ENCODE measurements around the gene PRR5L. TPM values are rescaled to one million over a fixed set of nuclear protein-coding genes. Genes with fewer than 3 reads are reported as not detected.
A peak's percentile ranks its signal among the peaks of the same experiment; 100 is the strongest.

Gene PRR5L
- 24.5 TPM for polyA plus RNA-seq (2012; ENCODE audit: insufficient read length, low read depth)

- no peak for TF ChIP-seq POLR2AphosphoS5 (IDR thresholded peaks at IDR 0.05; ENCODE audit: low read depth, low read length)
- no peak for TF ChIP-seq REST (IDR thresholded peaks at IDR 0.05; ENCODE audit: insufficient read depth in 1 of 2, low read depth in 2 of 2, low read length in 2 of 2)
- no peak for TF ChIP-seq TAF1 (IDR thresholded peaks at IDR 0.05; ENCODE audit: borderline replicate concordance, insufficient read depth, low read length)
- TF ChIP-seq SIN3A (IDR thresholded peaks at IDR 0.05; ENCODE audit: borderline replicate concordance, insufficient read depth, low read length) = no peak
- TF ChIP-seq FOXP2 (optimal IDR thresholded peaks at IDR 0.05; ENCODE audit: borderline replicate concordance, extremely low read depth, extremely low read length, insufficient read depth) = no peak
These were observed at the start of gene PRR5L for GRCh38 chr11:36295926-36296325. Gene PRR5L, plus strand, starts transcription at chr11:36296288. Its CDS starts 104,834 bp downstream, at chr11:36401122.

- no peak for TF ChIP-seq TAF1 (IDR thresholded peaks at IDR 0.05; ENCODE audit: borderline replicate concordance, insufficient read depth, low read length)
- no peak for TF ChIP-seq FOXP2 (optimal IDR thresholded peaks at IDR 0.05; ENCODE audit: borderline replicate concordance, extremely low read depth, extremely low read length, insufficient read depth)
- TF ChIP-seq SIN3A (IDR thresholded peaks at IDR 0.05; ENCODE audit: borderline replicate concordance, insufficient read depth, low read length) = no peak
- no peak for TF ChIP-seq REST (IDR thresholded peaks at IDR 0.05; ENCODE audit: insufficient read depth in 1 of 2, low read depth in 2 of 2, low read length in 2 of 2)
- TF ChIP-seq POLR2AphosphoS5 (IDR thresholded peaks at IDR 0.05; ENCODE audit: low read depth, low read length) = no peak
These were observed 48.6 kb upstream of the PRR5L start for GRCh38 chr11:36247493-36247892.

GRCh38 chr11:36248436-36248835 lies 47.7 kb upstream of the PRR5L start:
- no peak for TF ChIP-seq TAF1 (IDR thresholded peaks at IDR 0.05; ENCODE audit: borderline replicate concordance, insufficient read depth, low read length)
- TF ChIP-seq FOXP2 (optimal IDR thresholded peaks at IDR 0.05; ENCODE audit: borderline replicate concordance, extremely low read depth, extremely low read length, insufficient read depth) = no peak

- no peak for TF ChIP-seq REST (IDR thresholded peaks at IDR 0.05; ENCODE audit: insufficient read depth in 1 of 2, low read depth in 2 of 2, low read length in 2 of 2)
- peak; percentile 57; the same call in 1 of the 2 replicates for TF ChIP-seq SIN3A (IDR thresholded peaks at IDR 0.05; ENCODE audit: borderline replicate concordance, insufficient read depth, low read length)
- TF ChIP-seq POLR2AphosphoS5 (IDR thresholded peaks at IDR 0.05; ENCODE audit: low read depth, low read length) = no peak
- TF ChIP-seq FOXP2 (optimal IDR thresholded peaks at IDR 0.05; ENCODE audit: borderline replicate concordance, extremely low read depth, extremely low read length, insufficient read depth) = no peak
- TF ChIP-seq TAF1 (IDR thresholded peaks at IDR 0.05; ENCODE audit: borderline replicate concordance, insufficient read depth, low read length) = no peak
These were observed 46.8 kb upstream of the PRR5L start for GRCh38 chr11:36249246-36249645.

- no peak for TF ChIP-seq FOXP2 (optimal IDR thresholded peaks at IDR 0.05; ENCODE audit: borderline replicate concordance, extremely low read depth, extremely low read length, insufficient read depth)
- TF ChIP-seq POLR2AphosphoS5 (IDR thresholded peaks at IDR 0.05; ENCODE audit: low read depth, low read length) = no peak
- TF ChIP-seq TAF1 (IDR thresholded peaks at IDR 0.05; ENCODE audit: borderline replicate concordance, insufficient read depth, low read length) = no peak
- no peak for TF ChIP-seq SIN3A (IDR thresholded peaks at IDR 0.05; ENCODE audit: borderline replicate concordance, insufficient read depth, low read length)
- TF ChIP-seq REST (IDR thresholded peaks at IDR 0.05; ENCODE audit: insufficient read depth in 1 of 2, low read depth in 2 of 2, low read length in 2 of 2) = no peak
These were observed 44.3 kb upstream of the PRR5L start for GRCh38 chr11:36251823-36252222.

All from PFSK-1 (cell line).